ENCODE results near the gene PRDM15. TPM values are rescaled to one million over a fixed set of nuclear protein-coding genes. Genes with fewer than 3 reads are reported as not detected.

PRDM15 gene
- total and polyA plus RNA-seq, 3 experiments from 2014 or later: 2.2 to 13.1 (median 12.0) TPM

GRCh38 chr21:41897700-41898099 lies 18.6 kb upstream of the PRDM15 start:
- Mint-ChIP-seq H3K36me3 (peaks cover 4 to 27% (median 14%) of the 10 kb centered on the region in 3 donors), H3K27me3 (peaks cover 0 to 1% of the 10 kb centered on the region in 2 donors), H3K9me3 (no peaks in the 10 kb centered on the region), H3K27ac (no peak overlapping the region), H3K4me1 (peaks cover 18 to 25% (median 25%) of the 10 kb centered on the region in 3 donors), H3K4me3 (no peak overlapping the region)
- H3K27ac ChIP-seq (ENCODE audit: low read depth, low read length): no peak overlapping the region
- ChIA-PET POLR2A (no interaction called here), CTCF (no interaction called here)
- no peak overlapping the region for H3K4me3 ChIP-seq (ENCODE audit: low read length)
- peaks cover 5% of the 10 kb centered on the region for H3K36me3 ChIP-seq (ENCODE audit: insufficient read depth, low read length)
- no peaks in the 10 kb centered on the region for H3K27me3 ChIP-seq (ENCODE audit: insufficient read depth, low read length, poor library complexity, severe bottlenecking)
- H3K9me3 ChIP-seq (ENCODE audit: low read length): no peaks in the 10 kb centered on the region
- no peak for DNase-seq
- peaks cover 21% of the 10 kb centered on the region for H3K4me1 ChIP-seq (ENCODE audit: insufficient read depth, low read length)

- no peak for DNase-seq
- Mint-ChIP-seq H3K4me1 (peaks cover 18 to 25% (median 25%) of the 10 kb centered on the region in 3 donors), H3K27me3 (peaks cover 0 to 1% of the 10 kb centered on the region in 2 donors), H3K27ac (no peak overlapping the region), H3K36me3 (peaks cover 4 to 26% (median 11%) of the 10 kb centered on the region in 3 donors), H3K9me3 (no peaks in the 10 kb centered on the region), H3K4me3 (no peak overlapping the region)
- CTCF ChIA-PET: no interaction called here
- POLR2A ChIA-PET: no interaction called here
- Histone ChIP-seq H3K4me1 (ENCODE audit: insufficient read depth, low read length) (peaks cover 21% of the 10 kb centered on the region), H3K27me3 (ENCODE audit: insufficient read depth, low read length, poor library complexity, severe bottlenecking) (no peaks in the 10 kb centered on the region), H3K27ac (ENCODE audit: low read depth, low read length) (no peak overlapping the region), H3K4me3 (ENCODE audit: low read length) (no peak overlapping the region), H3K9me3 (ENCODE audit: low read length) (no peaks in the 10 kb centered on the region), H3K36me3 (ENCODE audit: insufficient read depth, low read length) (peaks cover 5% of the 10 kb centered on the region)
Measured at GRCh38 chr21:41897047-41897669, 18.0 kb upstream of the PRDM15 start.

DNA sequence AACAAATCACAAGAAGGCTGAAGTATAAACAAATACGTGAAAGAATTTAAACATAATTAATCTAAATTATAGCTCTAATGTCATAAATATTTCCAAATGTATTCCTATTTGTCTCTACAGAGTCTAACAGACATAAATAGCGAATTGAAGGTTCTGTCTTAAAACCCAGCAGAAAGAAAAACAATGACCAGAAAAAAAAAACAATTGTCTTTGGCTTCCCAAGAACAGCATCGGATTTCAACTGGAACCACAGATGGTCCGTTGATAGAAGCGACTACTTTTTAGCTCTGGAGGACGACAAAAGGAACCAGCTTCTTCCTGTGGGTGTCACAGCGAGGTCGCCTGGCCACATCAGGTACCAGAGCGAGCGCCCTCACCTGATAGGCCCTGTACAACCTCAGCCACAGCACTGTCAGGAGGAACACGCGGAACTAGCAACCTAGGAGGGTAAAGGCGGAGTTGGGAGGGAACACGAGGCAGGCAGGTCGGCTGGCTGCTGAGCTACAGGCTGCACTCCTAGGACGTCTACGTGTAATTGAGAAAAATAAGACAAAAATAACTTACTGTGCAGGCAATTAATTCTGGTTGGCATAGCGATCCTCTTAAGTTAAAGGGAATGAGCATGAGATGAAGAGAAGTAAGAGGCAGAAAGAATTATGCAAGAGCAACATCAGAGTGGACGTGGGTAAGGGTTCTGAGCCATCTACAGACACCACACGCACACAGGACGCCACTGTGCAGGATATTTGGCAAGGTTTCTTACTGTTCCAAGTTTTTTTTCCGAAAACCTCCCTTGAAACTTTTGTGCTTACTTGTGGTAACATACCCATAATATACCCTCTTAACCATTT lies 16.7 kb upstream of the PRDM15 start:
- Mint-ChIP-seq H3K36me3 (peaks cover under 1 to 14% (median 4%) of the 10 kb centered on the region in 3 donors), H3K4me3 (peak overlapping the region in 5 of 7 donors; percentile 5 to 48 (median 14)), H3K27ac (peak overlapping the region in 7 of 8 donors; percentile 7 to 95 (median 44)), H3K4me1 (peaks cover 18 to 20% (median 19%) of the 10 kb centered on the region in 3 donors), H3K27me3 (peaks cover 0 to 1% of the 10 kb centered on the region in 2 donors), H3K9me3 (no peaks in the 10 kb centered on the region)
- ChIA-PET POLR2A (no interaction called here), CTCF (interaction anchor here (0.7 to 1.2 kb wide), 3 partner anchors 16 to 216 kb away, joined by 3 to 4 read pairs (median 4); no protein-coding TSS in a partner anchor)
- H3K4me3 ChIP-seq (ENCODE audit: low read length): no peak overlapping the region
- DNase-seq: peak in 4 of 5 donors; percentile 17 to 58 (median 48)
- H3K36me3 ChIP-seq (ENCODE audit: insufficient read depth, low read length): no peaks in the 10 kb centered on the region
- no peaks in the 10 kb centered on the region for H3K27me3 ChIP-seq (ENCODE audit: insufficient read depth, low read length, poor library complexity, severe bottlenecking)
- H3K9me3 ChIP-seq (ENCODE audit: low read length): no peaks in the 10 kb centered on the region
- H3K27ac ChIP-seq (ENCODE audit: low read depth, low read length): no peak overlapping the region
- H3K4me1 ChIP-seq (ENCODE audit: insufficient read depth, low read length): peaks cover 21% of the 10 kb centered on the region

- ChIA-PET POLR2A (no interaction called here), CTCF (interaction anchor here (0.7 to 1.2 kb wide), 3 partner anchors 15 to 217 kb away, joined by 3 to 4 read pairs (median 4); no protein-coding TSS in a partner anchor)
- H3K9me3 Mint-ChIP-seq: no peaks in the 10 kb centered on the region
Measured at GRCh38 chr21:41894922-41895557, 15.9 kb upstream of the PRDM15 start.

DNA sequence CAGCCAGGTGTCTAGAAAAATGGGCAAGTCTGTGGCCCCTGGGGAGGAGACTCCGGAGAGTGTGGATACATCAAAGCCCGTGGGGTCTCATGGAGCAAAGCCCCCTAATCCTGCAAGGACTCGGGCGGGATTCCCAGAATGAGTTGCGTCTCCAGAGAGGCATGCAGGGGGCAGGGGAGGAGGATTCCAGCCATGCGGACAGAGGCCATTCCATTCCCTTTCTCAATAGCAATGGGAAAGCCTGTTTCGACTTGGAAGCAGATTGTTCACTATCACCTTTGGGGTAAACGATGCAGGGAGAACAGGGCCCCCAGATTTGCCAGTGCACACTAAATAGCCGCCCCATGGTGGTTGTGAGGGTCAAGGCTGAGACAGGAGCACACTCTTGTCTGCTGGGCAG lies 15.4 kb upstream of the PRDM15 start:
- Mint-ChIP-seq H3K27ac (no peak overlapping the region), H3K27me3 (peaks cover 0 to 1% of the 10 kb centered on the region in 2 donors), H3K36me3 (peaks cover 0 to 14% (median 4%) of the 10 kb centered on the region in 3 donors), H3K4me3 (no peak overlapping the region), H3K4me1 (peaks cover 16% of the 10 kb centered on the region in 3 donors), H3K9me3 (no peaks in the 10 kb centered on the region)
- no peak overlapping the region for H3K4me3 ChIP-seq (ENCODE audit: low read length)
- ChIA-PET POLR2A (no interaction called here), CTCF (no interaction called here)
- H3K27ac ChIP-seq (ENCODE audit: low read depth, low read length): no peak overlapping the region
- H3K27me3 ChIP-seq (ENCODE audit: insufficient read depth, low read length, poor library complexity, severe bottlenecking): no peaks in the 10 kb centered on the region
- H3K4me1 ChIP-seq (ENCODE audit: insufficient read depth, low read length): peaks cover 17% of the 10 kb centered on the region
- no peaks in the 10 kb centered on the region for H3K36me3 ChIP-seq (ENCODE audit: insufficient read depth, low read length)
- no peaks in the 10 kb centered on the region for H3K9me3 ChIP-seq (ENCODE audit: low read length)
- DNase-seq: no peak

More at GRCh38 chr21:41894922-41895557, 15.9 kb upstream of the PRDM15 start:
- H3K27me3 ChIP-seq (ENCODE audit: insufficient read depth, low read length, poor library complexity, severe bottlenecking): no peaks in the 10 kb centered on the region
- H3K27ac ChIP-seq (ENCODE audit: low read depth, low read length): no peak overlapping the region
- Mint-ChIP-seq H3K4me1 (peaks cover 18 to 20% (median 18%) of the 10 kb centered on the region in 3 donors), H3K4me3 (no peak overlapping the region), H3K36me3 (peaks cover 0 to 14% (median 4%) of the 10 kb centered on the region in 3 donors), H3K27ac (no peak overlapping the region), H3K27me3 (peaks cover 0 to 1% of the 10 kb centered on the region in 2 donors)
- peaks cover 21% of the 10 kb centered on the region for H3K4me1 ChIP-seq (ENCODE audit: insufficient read depth, low read length)
- no peak overlapping the region for H3K4me3 ChIP-seq (ENCODE audit: low read length)
- DNase-seq: no peak
- H3K9me3 ChIP-seq (ENCODE audit: low read length): no peaks in the 10 kb centered on the region
- H3K36me3 ChIP-seq (ENCODE audit: insufficient read depth, low read length): no peaks in the 10 kb centered on the region

GRCh38 chr21:41892726-41893125 lies 13.6 kb upstream of the PRDM15 start:
- ChIA-PET CTCF (no interaction called here), POLR2A (no interaction called here)
- Histone ChIP-seq H3K36me3 (ENCODE audit: insufficient read depth, low read length) (no peaks in the 10 kb centered on the region), H3K4me3 (ENCODE audit: low read length) (no peak overlapping the region), H3K27me3 (ENCODE audit: insufficient read depth, low read length, poor library complexity, severe bottlenecking) (no peaks in the 10 kb centered on the region), H3K9me3 (ENCODE audit: low read length) (no peaks in the 10 kb centered on the region), H3K27ac (ENCODE audit: low read depth, low read length) (no peak overlapping the region), H3K4me1 (ENCODE audit: insufficient read depth, low read length) (peaks cover 12% of the 10 kb centered on the region)
- Mint-ChIP-seq H3K4me1 (peaks cover 6 to 11% (median 10%) of the 10 kb centered on the region in 3 donors), H3K36me3 (peaks cover 2 to 7% (median 4%) of the 10 kb centered on the region in 3 donors), H3K9me3 (no peaks in the 10 kb centered on the region), H3K4me3 (no peak overlapping the region), H3K27ac (no peak overlapping the region), H3K27me3 (peaks cover 0 to 1% of the 10 kb centered on the region in 2 donors)
- DNase-seq: no peak

DNA sequence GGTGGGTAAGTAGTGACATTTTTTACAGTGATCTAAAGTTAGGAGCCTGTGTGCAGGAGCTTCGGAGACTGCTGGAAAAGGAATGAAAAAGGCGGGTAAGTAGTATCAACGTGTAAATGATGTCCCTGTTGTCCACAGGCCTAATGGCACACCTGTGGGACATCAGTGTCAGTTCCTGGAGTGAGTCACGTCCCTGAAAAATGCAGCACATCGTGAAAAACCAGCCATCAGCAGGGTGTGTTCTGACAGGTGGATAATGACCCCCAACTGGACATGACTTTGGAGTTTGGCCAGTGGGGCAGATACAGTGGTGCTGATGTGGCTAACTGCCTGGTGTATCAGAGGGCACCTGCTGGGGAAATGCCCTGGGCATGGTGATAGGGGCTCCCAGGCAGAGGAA lies 12.0 kb upstream of the PRDM15 start:
- Histone ChIP-seq H3K4me3 (ENCODE audit: low read length) (no peak overlapping the region), H3K36me3 (ENCODE audit: insufficient read depth, low read length) (no peaks in the 10 kb centered on the region), H3K27ac (ENCODE audit: low read depth, low read length) (no peak overlapping the region), H3K9me3 (ENCODE audit: low read length) (no peaks in the 10 kb centered on the region), H3K4me1 (ENCODE audit: insufficient read depth, low read length) (peaks cover 9% of the 10 kb centered on the region), H3K27me3 (ENCODE audit: insufficient read depth, low read length, poor library complexity, severe bottlenecking) (no peaks in the 10 kb centered on the region)
- Mint-ChIP-seq H3K9me3 (no peaks in the 10 kb centered on the region), H3K36me3 (peaks cover 2 to 7% (median 4%) of the 10 kb centered on the region in 3 donors), H3K27ac (no peak overlapping the region), H3K27me3 (peaks cover 0 to 1% of the 10 kb centered on the region in 2 donors), H3K4me1 (peaks cover 6 to 9% (median 9%) of the 10 kb centered on the region in 3 donors), H3K4me3 (no peak overlapping the region)
- no peak for DNase-seq
- ChIA-PET CTCF (no interaction called here), POLR2A (no interaction called here)
